DND-41 (cell line): ENCODE data around the gene DCAF8.

Source experiments
- ATAC-seq: fragments of 200-7000 bp; cut with Tn5 transposase; 3 replicates; pipeline ENCODE4 v1.9.1; 2021; ENCODE audit warnings: low read depth; ENCODE audit not compliant: insufficient read depth
- DNase-seq: peaks from one replicate; pipeline ENCODE4 v3.0.0-alpha.2; 2020
- H2AFZ ChIP-seq: 2 replicates; pipeline ENCODE4 v1.6.0; 2012; ENCODE audit warnings: low read depth, low read length
- H3K27ac ChIP-seq: 2 replicates; pipeline ENCODE4 v1.5.1; 2012; ENCODE audit warnings: low read length, inconsistent platforms
- H3K27me3 ChIP-seq: fragments of 200-600 bp; sonication (generic); 2 replicates; pipeline ENCODE4 v1.6.0; 2012; ENCODE audit warnings: low read length, mild to moderate bottlenecking, inconsistent platforms; ENCODE audit not compliant: insufficient read depth, poor library complexity
- H3K36me3 ChIP-seq: 2 replicates; pipeline ENCODE4 v1.5.1; 2012; ENCODE audit warnings: low read length, inconsistent platforms; ENCODE audit not compliant: insufficient read depth
- H3K4me1 ChIP-seq: 2 replicates; pipeline ENCODE4 v1.5.1; 2012; ENCODE audit warnings: mild to moderate bottlenecking, low read length; ENCODE audit not compliant: insufficient read depth
- H3K4me2 ChIP-seq: 2 replicates; pipeline ENCODE4 v1.6.0; 2012; ENCODE audit warnings: mild to moderate bottlenecking, moderate library complexity, low read length, inconsistent platforms; ENCODE audit not compliant: insufficient read depth
- H3K4me3 ChIP-seq, 2 experiments: fragments of 200-600 bp in 1 of 2; shearing (Covaris generic) in 1 of 2; 2 replicates each; pipeline ENCODE4 v1.5.1; 2012 to 2016; ENCODE audit warnings: inconsistent platforms in 2 of 2, low read length in 2 of 2, mild to moderate bottlenecking in 2 of 2, low read depth in 1 of 2, moderate library complexity in 1 of 2
- H3K79me2 ChIP-seq: 2 replicates; pipeline ENCODE4 v1.6.0; 2012; ENCODE audit warnings: low read length, inconsistent platforms; ENCODE audit not compliant: insufficient read depth
- H3K9ac ChIP-seq: 2 replicates; pipeline ENCODE4 v1.6.0; 2012; ENCODE audit warnings: low read depth, mild to moderate bottlenecking, inconsistent platforms, low read length, moderate library complexity
- H3K9me3 ChIP-seq: 2 replicates; pipeline ENCODE4 v1.5.1; 2012; ENCODE audit warnings: low read length, moderate library complexity, mild to moderate bottlenecking, inconsistent platforms; ENCODE audit not compliant: insufficient read depth, severe bottlenecking
- H4K20me1 ChIP-seq: 2 replicates; pipeline ENCODE4 v1.6.0; 2012; ENCODE audit warnings: low read length; ENCODE audit not compliant: insufficient read depth
- EZH2 ChIP-seq: IDR thresholded peaks from 3 replicates; pipeline ENCODE4 v1.6.1; 2012; ENCODE audit warnings: borderline replicate concordance, low read depth, mild to moderate bottlenecking, moderate library complexity, low read length, inconsistent platforms; ENCODE audit not compliant: severe bottlenecking
- TF ChIP-seq, protein P1 (sequence below): IDR thresholded peaks from 2 replicates; pipeline ENCODE4 v1.5.1; 2012; ENCODE audit warnings: borderline replicate concordance, low read length, moderate library complexity, mild to moderate bottlenecking; ENCODE audit not compliant: poor library complexity, severe bottlenecking; ENCODE audit errors: extremely low read depth

The DCAF8 gene

DNA sequence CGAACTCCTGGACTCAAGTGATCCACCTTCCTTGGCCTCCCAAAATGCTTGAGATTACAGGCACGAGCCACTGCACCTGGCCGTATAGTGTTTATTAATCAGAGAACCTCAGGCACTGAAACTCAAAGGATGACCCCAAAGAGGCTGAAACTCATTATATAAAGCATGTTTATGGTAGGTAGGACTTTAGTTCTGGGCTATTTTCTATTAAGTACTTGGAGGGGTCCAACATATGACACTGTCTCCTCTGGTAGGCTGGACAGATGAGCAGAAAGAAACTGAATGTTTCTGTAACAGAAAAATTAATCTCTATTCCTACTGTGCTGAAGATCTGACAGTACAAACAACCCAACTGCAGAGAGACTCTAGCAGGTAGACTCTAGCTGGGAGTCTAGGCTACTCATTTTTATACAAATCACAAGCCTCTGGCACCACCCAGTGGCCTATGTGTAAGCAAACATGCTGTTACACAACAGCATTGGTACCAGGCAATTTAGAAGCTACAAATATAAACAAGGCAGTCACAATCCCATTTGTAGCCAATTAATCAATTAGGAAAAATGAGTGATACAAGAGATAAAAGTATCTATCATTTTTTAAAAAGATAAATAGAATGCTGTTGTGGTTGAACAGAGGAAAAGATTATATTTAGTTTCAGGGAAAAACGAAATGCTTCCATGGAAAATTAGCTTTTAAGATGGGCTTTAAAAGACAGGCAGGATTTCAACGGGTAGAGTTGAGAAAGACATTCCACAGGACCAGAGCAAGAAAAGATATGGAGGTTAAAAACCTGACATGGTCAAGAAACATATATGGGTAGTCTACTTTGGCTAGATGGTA lies 10.4 kb downstream of the DCAF8 start:
- TF ChIP-seq EZH2: no peak
- TF ChIP-seq, protein P1, sequence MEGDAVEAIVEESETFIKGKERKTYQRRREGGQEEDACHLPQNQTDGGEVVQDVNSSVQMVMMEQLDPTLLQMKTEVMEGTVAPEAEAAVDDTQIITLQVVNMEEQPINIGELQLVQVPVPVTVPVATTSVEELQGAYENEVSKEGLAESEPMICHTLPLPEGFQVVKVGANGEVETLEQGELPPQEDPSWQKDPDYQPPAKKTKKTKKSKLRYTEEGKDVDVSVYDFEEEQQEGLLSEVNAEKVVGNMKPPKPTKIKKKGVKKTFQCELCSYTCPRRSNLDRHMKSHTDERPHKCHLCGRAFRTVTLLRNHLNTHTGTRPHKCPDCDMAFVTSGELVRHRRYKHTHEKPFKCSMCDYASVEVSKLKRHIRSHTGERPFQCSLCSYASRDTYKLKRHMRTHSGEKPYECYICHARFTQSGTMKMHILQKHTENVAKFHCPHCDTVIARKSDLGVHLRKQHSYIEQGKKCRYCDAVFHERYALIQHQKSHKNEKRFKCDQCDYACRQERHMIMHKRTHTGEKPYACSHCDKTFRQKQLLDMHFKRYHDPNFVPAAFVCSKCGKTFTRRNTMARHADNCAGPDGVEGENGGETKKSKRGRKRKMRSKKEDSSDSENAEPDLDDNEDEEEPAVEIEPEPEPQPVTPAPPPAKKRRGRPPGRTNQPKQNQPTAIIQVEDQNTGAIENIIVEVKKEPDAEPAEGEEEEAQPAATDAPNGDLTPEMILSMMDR: peak; percentile 72
- H3K9ac ChIP-seq: no peak overlapping the region
- no peak overlapping the region for H3K4me3 ChIP-seq
- peaks cover 53% of the 10 kb centered on the region for H3K36me3 ChIP-seq
- peak; percentile 96 for ATAC-seq
- peaks cover 15% of the 10 kb centered on the region; the same call in 1 of the 2 replicates for H4K20me1 ChIP-seq
- no peaks in the 10 kb centered on the region for H3K27me3 ChIP-seq
- H3K9me3 ChIP-seq: no peaks in the 10 kb centered on the region
- peaks cover 94% of the 10 kb centered on the region for H3K79me2 ChIP-seq
- H3K27ac ChIP-seq: no peak overlapping the region
- no peak overlapping the region for H2AFZ ChIP-seq
- no peak overlapping the region for H3K4me2 ChIP-seq
- no peaks in the 10 kb centered on the region for H3K4me1 ChIP-seq
- DNase-seq: peak; percentile 57

DNA sequence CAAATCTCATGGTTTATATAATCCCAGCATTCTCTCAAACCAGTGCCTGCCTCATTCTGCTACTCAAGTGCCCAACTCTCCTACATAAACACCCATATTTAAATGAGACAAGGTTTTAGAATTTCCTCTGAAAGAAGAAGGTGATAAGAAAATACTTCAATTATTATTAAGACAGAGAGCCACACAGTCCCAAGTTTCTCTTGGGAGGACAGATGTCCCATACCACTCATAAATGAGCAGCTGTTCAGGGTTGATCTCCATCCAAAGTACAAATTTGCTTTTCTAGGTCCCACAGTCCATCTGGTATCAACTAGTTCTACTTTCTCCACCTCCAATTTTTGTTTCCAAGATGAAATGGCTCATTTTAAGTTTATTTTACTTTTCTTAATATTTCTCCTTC lies 11.3 kb downstream of the DCAF8 start:
- H3K79me2 ChIP-seq: peaks cover 94% of the 10 kb centered on the region
- H2AFZ ChIP-seq: no peak overlapping the region
- H3K4me1 ChIP-seq: no peaks in the 10 kb centered on the region
- ATAC-seq (no peak), DNase-seq (no peak)
- H4K20me1 ChIP-seq: peaks cover 12% of the 10 kb centered on the region; the same call in 1 of the 2 replicates
- H3K27me3 ChIP-seq: no peaks in the 10 kb centered on the region
- no peaks in the 10 kb centered on the region for H3K9me3 ChIP-seq
- H3K9ac ChIP-seq: no peak overlapping the region
- TF ChIP-seq, protein P1: no peak
- TF ChIP-seq EZH2: no peak
- no peak overlapping the region for H3K4me2 ChIP-seq
- peaks cover 45% of the 10 kb centered on the region for H3K36me3 ChIP-seq
- H3K27ac ChIP-seq: no peak overlapping the region
- H3K4me3 ChIP-seq: no peak overlapping the region

DNA sequence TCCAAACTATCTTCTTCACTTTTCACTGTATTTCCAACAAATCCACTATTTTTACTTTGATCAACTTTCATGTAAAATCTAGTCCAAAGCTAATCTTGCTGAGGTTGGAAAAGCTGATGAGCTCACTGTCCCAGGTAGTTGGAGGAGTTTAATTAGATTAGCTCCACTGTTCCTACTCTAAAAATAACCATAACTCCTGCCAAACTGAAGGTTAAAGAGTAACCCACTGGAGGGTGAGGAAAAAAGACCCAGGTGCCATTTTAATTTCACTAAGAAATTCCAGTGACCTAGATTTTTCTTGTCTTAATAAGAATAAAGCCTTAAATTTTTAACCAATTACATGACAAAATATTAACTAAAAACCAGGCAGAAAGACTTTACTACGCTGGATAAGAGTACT lies 15.3 kb downstream of the DCAF8 start:
- H3K4me3 ChIP-seq: no peak overlapping the region
- peaks cover 77% of the 10 kb centered on the region for H3K79me2 ChIP-seq
- no peak for ATAC-seq
- H4K20me1 ChIP-seq: peaks cover 20% of the 10 kb centered on the region
- peaks cover 49% of the 10 kb centered on the region for H3K36me3 ChIP-seq
- no peak for TF ChIP-seq EZH2
- TF ChIP-seq, protein P1: no peak
- no peaks in the 10 kb centered on the region for H3K27me3 ChIP-seq
- H3K9me3 ChIP-seq: no peaks in the 10 kb centered on the region
- no peak overlapping the region for H3K27ac ChIP-seq
- no peak overlapping the region for H3K9ac ChIP-seq
- no peak overlapping the region for H2AFZ ChIP-seq
- DNase-seq: no peak
- no peaks in the 10 kb centered on the region; the same call in 1 of the 2 replicates for H3K4me1 ChIP-seq
- H3K4me2 ChIP-seq: no peak overlapping the region
